ENCODE measurements around the gene ENPP6. TPM values are rescaled to one million over a fixed set of nuclear protein-coding genes. Genes with fewer than 3 reads are reported as not detected.

ENPP6 gene
- total and polyA plus RNA-seq, 2 of the 13 experiments (the other 11 are each of a cell fraction or from before 2014, with no cell fraction given), result not detected

DNA sequence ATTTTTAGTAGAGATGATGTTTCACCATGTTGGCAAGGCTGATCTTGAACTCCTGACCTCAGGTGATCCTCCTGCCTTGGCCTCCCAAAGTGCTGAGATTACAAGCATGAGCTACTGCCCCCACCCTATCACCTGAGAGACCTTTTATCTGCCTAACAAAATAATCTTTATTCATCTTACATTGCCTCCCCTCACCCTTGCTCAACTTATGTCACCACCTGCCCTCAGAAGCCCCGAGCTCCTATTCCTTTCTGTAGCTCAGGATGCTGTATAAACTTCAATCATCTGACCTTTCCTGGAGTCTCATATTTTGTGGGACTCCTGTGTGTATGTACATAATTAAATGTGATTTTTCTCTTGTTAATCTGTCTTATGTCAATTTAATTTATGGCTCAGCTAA lies 29.7 kb upstream of the ENPP6 start:
- no peak overlapping the region for H3K9ac ChIP-seq (ENCODE audit: insufficient read depth, low read depth, low read length)
- intact Hi-C loops (cut with micrococcal nuclease; ENCODE audit: unreplicated experiment), result no loop called here
- in situ Hi-C loops (cut with HindIII; ENCODE audit: extremely low pct_ligation_motif_present, low pct_unique_long_range_greater_than_20kb), result no loop called here
- CTCF ChIA-PET (ENCODE audit: low intra/inter-chr PET ratio, low total read pairs), result no interaction called here
- H3K4me2 ChIP-seq (ENCODE audit: low read depth, low read length), result no peak overlapping the region
- POLR2A ChIA-PET, result no interaction called here
- no peak overlapping the region for H3K4me3 ChIP-seq (replicated peaks in 1 of 3; ENCODE audit: insufficient read depth in 1 of 3, low read depth in 2 of 3, low read length in 3 of 3)
- no peak for TF ChIP-seq ZNF276 (CRISPR knock-in tag; IDR thresholded peaks at IDR 0.05; ENCODE audit: low read depth)
- TF ChIP-seq, protein P1, sequence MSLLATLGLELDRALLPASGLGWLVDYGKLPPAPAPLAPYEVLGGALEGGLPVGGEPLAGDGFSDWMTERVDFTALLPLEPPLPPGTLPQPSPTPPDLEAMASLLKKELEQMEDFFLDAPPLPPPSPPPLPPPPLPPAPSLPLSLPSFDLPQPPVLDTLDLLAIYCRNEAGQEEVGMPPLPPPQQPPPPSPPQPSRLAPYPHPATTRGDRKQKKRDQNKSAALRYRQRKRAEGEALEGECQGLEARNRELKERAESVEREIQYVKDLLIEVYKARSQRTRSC (CRISPR knock-in tag; IDR thresholded peaks at IDR 0.05; ENCODE audit: low read depth), result no peak
- TF ChIP-seq SNAI1 (CRISPR knock-in tag; IDR thresholded peaks at IDR 0.05; ENCODE audit: borderline replicate concordance), result no peak
- TF ChIP-seq, protein P2, sequence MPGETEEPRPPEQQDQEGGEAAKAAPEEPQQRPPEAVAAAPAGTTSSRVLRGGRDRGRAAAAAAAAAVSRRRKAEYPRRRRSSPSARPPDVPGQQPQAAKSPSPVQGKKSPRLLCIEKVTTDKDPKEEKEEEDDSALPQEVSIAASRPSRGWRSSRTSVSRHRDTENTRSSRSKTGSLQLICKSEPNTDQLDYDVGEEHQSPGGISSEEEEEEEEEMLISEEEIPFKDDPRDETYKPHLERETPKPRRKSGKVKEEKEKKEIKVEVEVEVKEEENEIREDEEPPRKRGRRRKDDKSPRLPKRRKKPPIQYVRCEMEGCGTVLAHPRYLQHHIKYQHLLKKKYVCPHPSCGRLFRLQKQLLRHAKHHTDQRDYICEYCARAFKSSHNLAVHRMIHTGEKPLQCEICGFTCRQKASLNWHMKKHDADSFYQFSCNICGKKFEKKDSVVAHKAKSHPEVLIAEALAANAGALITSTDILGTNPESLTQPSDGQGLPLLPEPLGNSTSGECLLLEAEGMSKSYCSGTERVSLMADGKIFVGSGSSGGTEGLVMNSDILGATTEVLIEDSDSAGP (CRISPR knock-in tag; IDR thresholded peaks at IDR 0.05; ENCODE audit: borderline replicate concordance), result no peak
- no peak for TF ChIP-seq ZNF484 (CRISPR knock-in tag; IDR thresholded peaks at IDR 0.05; ENCODE audit: borderline replicate concordance, low read depth)
- TF ChIP-seq ELF4 (CRISPR knock-in tag; IDR thresholded peaks at IDR 0.05; ENCODE audit: borderline replicate concordance), result no peak
- no peak for TF ChIP-seq ZNF253 (CRISPR knock-in tag; IDR thresholded peaks at IDR 0.05; ENCODE audit: borderline replicate concordance)
- TF ChIP-seq ZNF510 (CRISPR knock-in tag; IDR thresholded peaks at IDR 0.05; ENCODE audit: low read depth), result no peak
- no peak for TF ChIP-seq ZNF773 (CRISPR knock-in tag; IDR thresholded peaks at IDR 0.05; ENCODE audit: borderline replicate concordance)
- no peak for TF ChIP-seq JUNB (CRISPR knock-in tag; IDR thresholded peaks at IDR 0.05; ENCODE audit: borderline replicate concordance)
- TF ChIP-seq CENPT (CRISPR knock-in tag; IDR thresholded peaks at IDR 0.05; ENCODE audit: low read depth), result no peak
- no peak for TF ChIP-seq SMAD9 (CRISPR knock-in tag; IDR thresholded peaks at IDR 0.05)
- TF ChIP-seq SPEN (CRISPR knock-in tag; IDR thresholded peaks at IDR 0.05; ENCODE audit: low read depth), result no peak
- no peak for TF ChIP-seq ZNF550 (CRISPR knock-in tag; IDR thresholded peaks at IDR 0.05; ENCODE audit: borderline replicate concordance)
- H2AFZ ChIP-seq (ENCODE audit: low read length), result no peak overlapping the region
- ATAC-seq (no peak), FAIRE-seq (no peak), DNase-seq (ENCODE audit: low spot score) (no peak)
- BruUV-seq (replicated peaks), result no TSS peak
- no peaks in the 10 kb centered on the region for H3K79me2 ChIP-seq (ENCODE audit: insufficient read depth, low read length)
- no peaks in the 10 kb centered on the region for H3K9me3 ChIP-seq (ENCODE audit: low read length)
- no peaks in the 10 kb centered on the region for H3K36me3 ChIP-seq (replicated peaks in 1 of 2; ENCODE audit: control insufficient read depth in 1 of 2, insufficient read depth in 2 of 2, low read length in 2 of 2)
- H4K20me1 ChIP-seq (ENCODE audit: insufficient read depth, low read length), result no peaks in the 10 kb centered on the region
- no peaks in the 10 kb centered on the region for H3K4me1 ChIP-seq (ENCODE audit: insufficient read depth, low read length)
- peaks cover 0 to 8% of the 10 kb centered on the region in 2 experiments; a peak in 1 of 5 replicates for H3K27me3 ChIP-seq (ENCODE audit: control insufficient read depth in 1 of 2, insufficient read depth in 2 of 2, low read length in 2 of 2)
- H3K27ac ChIP-seq (ENCODE audit: extremely low read length, insufficient read depth, low read length), result no peak overlapping the region
- 3% methylated on average over 1 of the region's 1 CpG for WGBS (ENCODE audit: low lambda C conversion rate)

All from HepG2 (cell line).